Thoracic aorta (tissue), 2 donors: ENCODE results near the gene ATP5ME. TPM values are rescaled to one million over a fixed set of nuclear protein-coding genes. Genes with fewer than 3 reads are reported as not detected.

Source experiments
- ATAC-seq: fragments of 150-250 bp; one replicate; pipeline ENCODE4 v1.8.0; 2017; ENCODE audit warnings: low read depth; ENCODE audit not compliant: insufficient number of reproducible peaks, low FRiP score
- DNase-seq: peaks from one replicate; pipeline ENCODE4 v3.0.0-alpha.2; 2020; ENCODE audit warnings: low spot score
- H3K27ac ChIP-seq, 2 donors: fragments of 200-600 bp; sonication (generic); 1 replicate in 1 of 2; 2 replicates in 1 of 2; pipeline ENCODE4 v1.5.1; 2016; ENCODE audit warnings: mild to moderate bottlenecking in 2 of 2, moderate library complexity in 2 of 2
- H3K27me3 ChIP-seq: fragments of 200-600 bp; sonication (generic); replicated peaks from 2 replicates; pipeline ENCODE4 v1.6.0; 2016; ENCODE audit warnings: mild to moderate bottlenecking; ENCODE audit not compliant: insufficient read depth
- H3K36me3 ChIP-seq: fragments of 200-600 bp; sonication (generic); one replicate; pipeline ENCODE4 v1.5.1; 2016
- H3K4me1 ChIP-seq, 2 donors: fragments of 200-600 bp; sonication (generic); 1 replicate in 1 of 2; 2 replicates in 1 of 2; pipeline versions ENCODE4 v1.5.1 to v1.6.0; 2016; ENCODE audit warnings: low read depth in 2 of 2, mild to moderate bottlenecking in 1 of 2; ENCODE audit not compliant: control insufficient read depth in 1 of 2
- H3K4me3 ChIP-seq: fragments of 200-600 bp; sonication (generic); 2 replicates; pipeline ENCODE4 v1.5.1; 2016; ENCODE audit warnings: mild to moderate bottlenecking
- H3K9me3 ChIP-seq: fragments of 200-600 bp; sonication (generic); 2 replicates; pipeline ENCODE4 v1.5.1; 2016
- CTCF ChIP-seq: fragments of 200-600 bp; sonication (generic); IDR thresholded peaks from one replicate; pipeline ENCODE4 v1.5.1; 2019; ENCODE audit warnings: antibody characterized with exemption
- total RNA-seq, 2 donors: library from RNA; depleted of rRNA; stranded (reverse); fragments of >200 nt; gene quantifications; one replicate each; pipeline versions ENCODE4 v1.1.0 to v1.2.3, GENCODE V29; 2016

Gene ATP5ME
- total RNA-seq, 2 donors from 2014 or later: 21.0 to 51.6 TPM

DNA sequence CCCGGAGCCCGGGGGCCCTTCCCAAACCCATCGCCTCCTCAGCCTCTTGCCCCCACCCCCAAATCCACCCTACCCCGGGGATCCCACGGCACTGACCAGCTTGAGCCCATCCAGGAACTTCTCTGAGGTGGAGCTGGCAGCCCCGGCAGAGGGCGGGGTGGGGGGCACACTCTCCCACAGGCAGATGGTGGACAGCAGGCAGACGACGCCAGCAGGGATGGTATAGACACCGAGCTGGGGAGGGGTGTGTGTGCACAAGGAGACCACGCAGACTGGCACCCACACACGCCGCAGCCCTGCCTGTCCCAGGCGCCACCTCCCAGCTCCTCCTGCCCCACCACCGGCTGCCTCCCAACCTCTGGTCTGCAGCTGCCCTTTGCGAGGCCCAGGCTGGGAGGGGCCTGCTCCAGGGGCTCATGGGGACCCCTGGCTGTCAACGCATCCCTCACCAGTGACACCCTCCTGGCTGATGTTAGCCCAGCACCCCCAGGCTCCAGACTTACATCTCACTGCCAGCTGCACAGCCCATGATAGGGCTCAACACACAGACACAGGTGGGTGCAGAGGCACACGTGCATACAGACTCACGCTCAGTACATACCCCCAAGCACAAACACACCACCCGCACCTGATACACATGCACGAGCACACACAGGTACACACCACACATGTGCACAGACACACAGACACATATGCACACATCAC is 10.7 kb upstream of the ATP5ME start:
- no peak for DNase-seq
- Histone ChIP-seq H3K9me3 (no peaks in the 10 kb centered on the region), H3K36me3 (no peaks in the 10 kb centered on the region), H3K4me3 (no peak overlapping the region), H3K4me1 (peaks cover 13 to 30% of the 10 kb centered on the region in 2 donors), H3K27me3 (no peaks in the 10 kb centered on the region), H3K27ac (no peak overlapping the region)
- TF ChIP-seq CTCF: no peak
- ATAC-seq: no peak

GRCh38 chr4:683982-684622 is 10.0 kb upstream of the ATP5ME start:
- Histone ChIP-seq H3K4me1 (peaks cover 9 to 23% of the 10 kb centered on the region in 2 donors), H3K36me3 (no peaks in the 10 kb centered on the region), H3K27ac (no peak overlapping the region), H3K9me3 (no peaks in the 10 kb centered on the region), H3K27me3 (no peaks in the 10 kb centered on the region), H3K4me3 (no peak overlapping the region)
- TF ChIP-seq CTCF: peak; percentile 40
- ATAC-seq (no peak), DNase-seq (no peak)

- DNase-seq: no peak
These were observed 9.3 kb upstream of the ATP5ME start for GRCh38 chr4:683247-683897.

DNA sequence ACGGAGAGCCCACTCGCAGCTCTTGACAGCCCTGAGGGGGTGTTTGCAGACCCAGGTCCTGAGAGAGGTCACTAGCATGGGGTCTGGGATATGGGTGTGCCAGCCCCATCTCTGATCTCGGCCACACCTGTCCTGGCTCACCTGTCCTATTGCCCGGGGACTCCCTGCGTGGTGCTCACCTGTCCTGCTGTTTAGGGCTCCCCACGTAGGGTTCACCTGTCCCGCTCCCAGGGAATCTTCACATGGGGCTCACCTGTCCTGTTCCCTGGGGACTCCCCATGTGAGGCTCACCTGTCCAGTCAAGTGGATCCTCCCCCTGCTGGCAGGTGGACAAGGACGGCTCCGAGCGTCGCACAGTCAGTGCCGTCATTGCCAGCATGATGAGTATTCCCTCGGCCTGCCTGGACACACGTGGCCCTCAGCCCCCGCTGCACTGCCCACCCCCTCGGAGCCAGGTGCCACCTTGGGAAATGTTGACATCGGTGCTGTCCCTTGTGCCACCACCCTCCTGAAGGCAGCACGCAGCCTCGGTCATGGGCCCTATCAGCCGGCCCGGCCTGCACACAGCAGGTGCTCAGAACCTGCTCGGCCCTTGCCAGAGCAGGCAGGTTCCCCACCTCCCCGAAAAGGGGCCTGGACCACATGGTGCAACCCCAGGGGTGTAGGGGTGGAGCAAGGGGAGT is 8.6 kb upstream of the ATP5ME start:
- H3K4me3 ChIP-seq: no peak overlapping the region
- DNase-seq: no peak
- H3K9me3 ChIP-seq: no peaks in the 10 kb centered on the region
- no peaks in the 10 kb centered on the region for H3K27me3 ChIP-seq
- H3K27ac ChIP-seq: no peak overlapping the region
- no peak for TF ChIP-seq CTCF
- H3K4me1 ChIP-seq: peaks cover 6 to 12% of the 10 kb centered on the region in 2 donors
- no peak for ATAC-seq
- H3K36me3 ChIP-seq: no peaks in the 10 kb centered on the region

More at GRCh38 chr4:683247-683897, 9.3 kb upstream of the ATP5ME start:
- no peak overlapping the region for H3K27ac ChIP-seq
- H3K27me3 ChIP-seq: no peaks in the 10 kb centered on the region
- ATAC-seq: no peak
- no peaks in the 10 kb centered on the region for H3K9me3 ChIP-seq
- TF ChIP-seq CTCF: no peak
- no peak overlapping the region for H3K4me3 ChIP-seq
- peaks cover 6 to 20% of the 10 kb centered on the region in 2 donors for H3K4me1 ChIP-seq
- H3K36me3 ChIP-seq: no peaks in the 10 kb centered on the region
